Stomach (tissue), 9 donors: Measurements from ENCODE around the gene ENPP4. TPM values are rescaled to one million over a fixed set of nuclear protein-coding genes. Genes with fewer than 3 reads are reported as not detected.

Experiments used
- DNase-seq, 2 donors: peaks; one replicate each; pipeline versions ENCODE4 v3.0.0 to v3.0.0-alpha.2; 2013 to 2019
- H3K27ac ChIP-seq, 5 donors: fragments of 200-600 bp in 4 of 5; sonication (generic) in 4 of 5; one replicate each; pipeline ENCODE4 v1.5.1; 2013 to 2019; ENCODE audit warnings: mild to moderate bottlenecking in 1 of 5, moderate library complexity in 1 of 5
- H3K27me3 ChIP-seq, 3 donors: fragments of 200-600 bp; sonication (generic); one replicate each; pipeline ENCODE4 v1.5.1; 2017 to 2019; ENCODE audit warnings: mixed run types in 1 of 3
- H3K36me3 ChIP-seq, 4 donors: fragments of 200-600 bp; sonication (generic); 1 replicate in 3 of 4; 2 replicates in 1 of 4; pipeline ENCODE4 v1.5.1; 2016 to 2019
- H3K4me1 ChIP-seq, 4 donors: fragments of 200-600 bp; sonication (generic); one replicate each; pipeline ENCODE4 v1.5.1; 2016 to 2019
- H3K4me3 ChIP-seq, 4 donors: fragments of 200-600 bp; sonication (generic) in 3 of 4; one replicate each; pipeline ENCODE4 v1.5.1; 2016 to 2019; ENCODE audit warnings: mild to moderate bottlenecking in 1 of 4
- H3K9me3 ChIP-seq, 4 donors: fragments of 200-600 bp; sonication (generic); one replicate each; pipeline ENCODE4 v1.5.1; 2016 to 2019
- POLR2A ChIP-seq, 4 donors: fragments of 450-650 bp; IDR thresholded peaks; one replicate each; pipeline ENCODE4 v1.6.1; 2016; ENCODE audit warnings: antibody characterized with exemption in 4 of 4, control low read depth in 2 of 4, mild to moderate bottlenecking in 1 of 4, moderate library complexity in 1 of 4
- WGBS, 5 donors: extraction: QIAGEN DNeasy Blood & Tissue Kit in 3 of 5; methylation state at CpG; one replicate each; pipeline versions ENCODE4 v1.1.5 to v1.1.7; 2013 to 2018; 5-methylcytosine and 5-hydroxymethylcytosine counted together
- intact Hi-C: fragments of 100-400 bp; cut with DNase I; formaldehyde crosslinking; loops from one replicate; pipeline ENCODE4 v1.15.1; 2023; ENCODE audit warnings: low total_unique reads
- polyA plus RNA-seq, 3 donors: library from polyadenylated mRNA; stranded (reverse); fragments of 200-250 nt; gene quantifications; one replicate each; pipeline ENCODE4 v1.2.3, GENCODE V29; 2013
- total RNA-seq, 5 donors: library from RNA; depleted of rRNA; stranded (reverse); fragments of >200 nt; gene quantifications; one replicate each; pipeline versions ENCODE4 v1.1.0 to v1.2.3, GENCODE V29; 2014 to 2016
- donor health status: healthy with polysubstance abuse.
- donor health status: Bipolar disorder and iron deficiency.
- donor health status: healthy.

The ENPP4 gene
- total and polyA plus RNA-seq, 8 donors, result 2.3 to 24.6 (median 6.4) TPM

DNA sequence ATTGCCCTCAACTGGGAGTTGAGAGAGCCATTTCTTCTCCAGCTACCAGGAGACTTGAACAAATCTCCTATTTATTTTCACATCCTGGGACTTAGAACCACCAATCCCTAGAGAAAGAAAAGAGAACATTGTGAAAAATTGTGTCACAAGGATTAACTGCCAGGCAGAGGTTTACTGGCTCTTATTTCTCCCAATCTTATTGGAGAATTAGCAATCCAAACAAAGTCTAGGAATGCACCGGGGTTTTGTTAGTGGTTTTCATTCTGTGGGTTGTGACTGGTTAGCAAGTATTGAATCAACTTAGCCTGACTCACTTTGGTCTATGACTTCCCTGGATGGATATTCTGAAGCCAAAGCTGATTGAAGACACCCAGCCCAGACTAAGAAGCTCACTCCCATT lies 62.2 kb downstream of the ENPP4 start:
- WGBS, 5 donors, result 6 to 44% (median 33%) methylated on average over 1 of the region's 1 CpG
- Histone ChIP-seq H3K27me3 (no peaks in the 10 kb centered on the region), H3K4me3 (no peak overlapping the region), H3K9me3 (no peaks in the 10 kb centered on the region), H3K27ac (no peak overlapping the region), H3K4me1 (peaks cover 0 to under 1% (median 0%) of the 10 kb centered on the region in 4 donors), H3K36me3 (no peaks in the 10 kb centered on the region)
- no peak for DNase-seq
- no peak for TF ChIP-seq POLR2A (IDR thresholded peaks at IDR 0.05)
- intact Hi-C loops, result no loop called here

Other genes starting within 250 kb of the ENPP4 start
- 10 to 100 TPM in 1 of 5 donors, 1 to 10 TPM in 3, not detected in 1; 2.0 to 30.4 (median 9.2) TPM for gene CLIC5, start 114.1 kb upstream of the ENPP4 start, total RNA-seq
- 1 to 10 TPM in 1 of 3 donors, under 1 TPM in 2; 0.19 to 1.1 (median 0.43) TPM for gene CLIC5, start 114.1 kb upstream of the ENPP4 start, polyA plus RNA-seq
- gene ENPP5, start 41.0 kb downstream of the ENPP4 start, total RNA-seq, result 1 to 10 TPM in 4 of 5 donors, not detected in 1; 2.2 to 6.4 (median 2.6) TPM
- gene ENPP5, start 41.0 kb downstream of the ENPP4 start, polyA plus RNA-seq, result 1 to 10 TPM; 1.0 to 2.3 (median 1.8) TPM